ENCODE results near the gene FEZ2. TPM values are rescaled to one million over a fixed set of nuclear protein-coding genes. Genes with fewer than 3 reads are reported as not detected.

The FEZ2 gene
- total and polyA plus RNA-seq, 9 of the 15 experiments (the other 6 are each of a cell fraction or from before 2014, with no cell fraction given), result 9.9 to 35.5 (median 20.1) TPM

GRCh38 chr2:36615222-36615621 lies 17.3 kb upstream of the FEZ2 start (continued):
- no peak for TF ChIP-seq ZNF354B (CRISPR knock-in tag; IDR thresholded peaks at IDR 0.05)
- TF ChIP-seq HES1 (IDR thresholded peaks at IDR 0.05; ENCODE audit: low read depth), result no peak
- no peak for TF ChIP-seq ZBTB40 (IDR thresholded peaks at IDR 0.05)
- no peak for TF ChIP-seq ZBTB40 (CRISPR knock-in tag; IDR thresholded peaks at IDR 0.05)
- TF ChIP-seq FOXM1 (IDR thresholded peaks at IDR 0.05; ENCODE audit: low read depth), result no peak
- TF ChIP-seq FOXM1 (CRISPR knock-in tag; IDR thresholded peaks at IDR 0.05; ENCODE audit: low read depth), result no peak
- TF ChIP-seq MXI1 (IDR thresholded peaks at IDR 0.05; ENCODE audit: low read depth, low read length), result no peak
- 0 out of 4 replicates have a peak, but pooled peaks of 1 of the 2 experiments have one; percentile 24 for TF ChIP-seq NRF1 (conservative IDR thresholded peaks at IDR 0.05 in 1 of 2, IDR thresholded peaks at IDR 0.05 in 1 of 2)
- 0 out of 2 replicates have a peak, but pooled peaks have one; percentile 56 for TF ChIP-seq JUN (IDR thresholded peaks at IDR 0.05; ENCODE audit: borderline replicate concordance, low read depth, low read length)
- TF ChIP-seq JUN (CRISPR knock-in tag; IDR thresholded peaks at IDR 0.05; ENCODE audit: borderline replicate concordance), result no peak
- peak; percentile 85 for TF ChIP-seq FOSL1 (tag; conservative IDR thresholded peaks at IDR 0.05)
- TF ChIP-seq HMG20B (CRISPR knock-in tag; IDR thresholded peaks at IDR 0.05), result no peak
- TF ChIP-seq CEBPG (CRISPR knock-in tag; IDR thresholded peaks at IDR 0.05), result no peak
- TF ChIP-seq CEBPG (tag; conservative IDR thresholded peaks at IDR 0.05 in 1 of 2, IDR thresholded peaks at IDR 0.05 in 1 of 2), result peak in 1 of 2 experiments; percentile 16; a peak in 1 of 4 replicates
- no peak for TF ChIP-seq ZNF764 (CRISPR knock-in tag; IDR thresholded peaks at IDR 0.05; ENCODE audit: low read depth)
- no peak for TF ChIP-seq SRF (CRISPR knock-in tag; IDR thresholded peaks at IDR 0.05)
- TF ChIP-seq ATF1 (CRISPR knock-in tag; IDR thresholded peaks at IDR 0.05), result no peak
- peak; percentile 54; the same call in 1 of the 2 replicates for TF ChIP-seq ATF1 (tag; IDR thresholded peaks at IDR 0.05)
- TF ChIP-seq ZNF589 (CRISPR knock-in tag; IDR thresholded peaks at IDR 0.05; ENCODE audit: low read depth), result no peak

Data from K562 (cell line).